GM15510 (cell line): Measurements from ENCODE around the gene KCNIP1.

Experiments
- POLR2A ChIP-seq: IDR thresholded peaks from 3 replicates; pipeline ENCODE4 v1.6.1; 2011; ENCODE audit warnings: borderline replicate concordance; ENCODE audit not compliant: insufficient read length; ENCODE audit errors: extremely low read depth

The KCNIP1 gene

GRCh38 chr5:170579601-170580000 lies 75.8 kb downstream of the KCNIP1 start:
- TF ChIP-seq POLR2A, result no peak

GRCh38 chr5:170581211-170581610 lies 77.4 kb downstream of the KCNIP1 start:
- TF ChIP-seq POLR2A, result no peak

DNA sequence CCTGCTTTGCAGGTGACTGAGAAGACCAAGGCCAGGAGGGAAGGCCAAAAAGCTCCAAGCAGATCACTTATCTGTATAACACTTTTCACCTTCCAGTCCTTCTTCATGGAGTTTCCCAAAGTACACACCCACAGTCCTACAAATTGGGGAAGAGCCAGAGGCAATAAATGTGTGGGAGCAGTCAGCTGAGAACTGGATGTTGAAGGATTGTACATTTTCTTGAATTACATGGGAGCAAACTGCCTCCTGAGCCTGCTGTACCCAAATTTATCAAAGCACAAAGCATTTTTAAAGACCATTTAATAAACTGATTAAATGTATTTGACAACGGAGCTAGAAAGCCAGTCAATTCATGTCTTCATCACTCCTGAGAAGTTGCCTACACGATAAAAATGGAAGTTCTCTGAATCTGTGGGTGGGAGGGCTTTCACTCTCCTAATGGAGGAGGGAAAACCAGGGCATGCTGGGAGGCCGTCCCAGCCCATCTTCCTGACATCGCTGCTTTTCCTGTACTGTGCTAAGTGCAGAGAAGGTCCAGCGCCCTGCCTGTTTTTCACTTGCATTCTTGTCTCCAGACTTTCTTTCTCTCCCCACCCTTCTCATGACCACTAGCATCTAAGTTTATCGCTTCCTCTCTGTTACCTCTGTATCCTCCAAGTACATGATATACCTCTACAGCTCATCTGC lies 79.0 kb downstream of the KCNIP1 start:
- TF ChIP-seq POLR2A, result no peak

DNA sequence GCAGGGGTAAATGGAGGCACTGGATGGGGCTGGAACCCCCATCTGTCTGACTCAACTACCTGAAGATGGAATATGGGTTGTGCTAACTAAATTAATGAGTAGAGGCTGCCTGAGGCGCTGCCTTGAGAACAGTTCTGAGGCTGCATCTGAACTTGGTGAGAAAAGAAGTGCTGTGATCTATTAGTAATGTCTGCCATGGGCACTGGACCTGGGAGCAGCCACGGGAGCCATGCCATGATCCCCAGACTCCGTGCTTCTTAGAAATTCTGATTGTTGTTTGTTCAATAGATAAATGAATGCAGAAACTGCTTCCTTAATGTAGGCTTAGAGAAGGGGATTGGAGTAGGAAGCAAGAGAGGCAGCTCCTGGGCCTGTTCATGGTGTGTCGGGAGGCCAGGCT lies 80.2 kb downstream of the KCNIP1 start:
- no peak for TF ChIP-seq POLR2A

DNA sequence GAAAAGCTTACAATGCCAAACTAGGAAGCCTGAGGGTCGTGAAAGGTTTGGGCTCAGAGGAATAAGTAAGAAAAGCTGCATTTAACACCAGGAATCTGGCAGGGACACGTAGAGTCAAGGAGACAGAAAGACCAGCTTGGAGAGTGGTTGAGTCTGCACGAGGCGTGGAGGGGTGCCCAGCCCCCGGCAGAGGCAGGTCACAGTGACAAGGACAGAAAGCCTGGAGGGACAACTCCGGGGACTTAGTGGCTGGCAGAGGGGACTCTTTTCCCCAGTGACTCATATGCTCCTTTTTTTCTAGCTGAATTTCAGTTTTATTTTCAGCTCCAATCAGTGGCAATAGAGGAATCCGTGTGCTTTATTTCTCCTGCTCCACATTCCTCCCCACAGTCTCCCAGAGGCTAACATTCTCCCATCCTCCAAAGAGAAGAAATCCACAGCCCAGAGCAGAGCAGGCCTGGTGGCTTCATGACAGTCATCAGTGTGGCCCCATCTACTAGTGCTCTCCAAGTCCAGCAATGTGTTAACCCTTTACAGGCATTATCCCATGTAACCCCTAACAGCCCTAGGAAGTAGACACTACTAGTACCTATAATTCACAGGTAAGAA lies 80.7 kb downstream of the KCNIP1 start:
- no peak for TF ChIP-seq POLR2A

GRCh38 chr5:170585273-170585948 lies 81.6 kb downstream of the KCNIP1 start:
- no peak for TF ChIP-seq POLR2A

DNA sequence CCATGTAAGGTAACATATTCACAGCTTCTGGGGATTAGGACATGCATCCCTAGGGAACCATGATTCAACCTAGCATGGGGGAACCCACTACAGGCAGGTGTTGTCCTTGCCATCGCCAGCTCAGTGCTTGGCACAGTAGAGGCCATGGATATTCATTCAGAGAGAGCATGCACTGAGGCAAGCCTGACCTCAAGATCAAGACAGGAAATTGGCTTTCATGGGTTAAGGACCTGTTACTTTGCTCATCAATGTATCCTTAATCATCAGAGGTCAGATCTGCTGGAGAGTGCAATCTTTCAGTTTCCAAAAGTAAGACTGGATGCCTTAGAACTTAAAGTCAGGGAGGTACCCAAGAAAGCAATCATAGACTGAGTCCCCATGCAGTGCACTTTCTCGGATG lies 84.0 kb downstream of the KCNIP1 start:
- no peak for TF ChIP-seq POLR2A

GRCh38 chr5:170589643-170590042 lies 85.8 kb downstream of the KCNIP1 start:
- no peak for TF ChIP-seq POLR2A

DNA sequence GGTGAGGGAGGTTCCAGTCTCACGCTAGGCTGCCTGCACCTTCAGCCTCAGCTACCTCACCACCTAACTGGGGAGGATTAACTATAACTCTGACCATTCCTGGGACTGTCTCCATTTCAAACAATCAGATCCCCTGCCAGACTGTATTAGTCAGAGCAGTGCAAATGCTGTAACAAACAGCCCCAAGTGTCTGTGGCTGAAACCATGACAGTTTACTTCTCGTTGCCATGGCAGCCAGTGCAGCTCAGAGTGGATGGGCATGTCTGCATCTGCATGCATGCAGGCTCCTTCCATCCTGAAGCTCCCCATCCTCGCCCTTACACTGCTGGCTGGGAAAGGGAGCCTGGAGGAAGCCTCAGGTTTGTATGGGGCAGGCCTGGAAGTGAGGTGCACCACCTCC lies 86.7 kb downstream of the KCNIP1 start:
- TF ChIP-seq POLR2A, result no peak

DNA sequence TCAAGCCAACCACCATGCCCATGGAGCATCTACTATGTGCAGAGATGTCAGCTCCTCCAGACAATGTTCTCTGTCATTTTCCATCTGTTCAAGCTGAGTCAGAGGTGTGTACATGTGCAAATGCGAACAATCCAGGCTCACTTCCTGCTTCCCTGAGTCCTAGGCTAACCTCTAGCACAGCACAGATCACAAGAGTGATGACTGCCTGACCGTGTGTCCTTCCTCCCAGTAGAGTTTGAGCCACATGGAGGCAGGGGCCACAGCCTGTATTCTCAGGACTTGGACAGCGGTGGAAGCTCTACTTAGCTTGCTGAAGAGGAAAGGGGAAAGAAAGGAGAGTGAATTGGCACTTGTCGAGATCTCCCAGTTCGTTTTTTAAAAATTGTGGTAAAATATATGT lies 87.2 kb downstream of the KCNIP1 start:
- no peak for TF ChIP-seq POLR2A

DNA sequence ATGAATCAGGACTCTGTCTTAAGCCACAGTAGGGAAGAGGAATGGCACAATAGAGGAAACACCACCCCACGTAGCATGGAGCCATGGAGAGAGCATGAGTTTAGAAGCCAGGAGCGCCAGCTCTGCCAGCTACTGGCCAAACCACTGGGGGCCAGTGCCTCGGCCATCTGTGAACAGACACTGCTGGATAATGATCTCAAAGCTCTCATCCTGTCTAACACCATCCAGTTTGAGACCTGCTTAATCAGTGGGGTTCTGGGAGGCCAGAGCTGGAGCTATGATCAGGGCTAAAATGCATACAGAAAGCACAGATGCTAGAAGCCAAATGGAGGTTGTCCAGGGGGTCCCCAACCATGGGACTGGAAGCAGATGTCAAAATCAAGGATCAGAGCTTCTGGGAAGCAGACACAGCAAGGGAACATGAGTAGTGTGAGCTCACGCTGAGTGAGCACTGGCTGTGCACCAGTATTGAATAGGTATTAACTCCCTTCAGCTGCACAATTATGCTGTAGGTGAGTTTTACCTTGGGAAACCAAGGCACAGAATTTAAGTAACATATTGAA lies 92.7 kb downstream of the KCNIP1 start:
- TF ChIP-seq POLR2A, result no peak

DNA sequence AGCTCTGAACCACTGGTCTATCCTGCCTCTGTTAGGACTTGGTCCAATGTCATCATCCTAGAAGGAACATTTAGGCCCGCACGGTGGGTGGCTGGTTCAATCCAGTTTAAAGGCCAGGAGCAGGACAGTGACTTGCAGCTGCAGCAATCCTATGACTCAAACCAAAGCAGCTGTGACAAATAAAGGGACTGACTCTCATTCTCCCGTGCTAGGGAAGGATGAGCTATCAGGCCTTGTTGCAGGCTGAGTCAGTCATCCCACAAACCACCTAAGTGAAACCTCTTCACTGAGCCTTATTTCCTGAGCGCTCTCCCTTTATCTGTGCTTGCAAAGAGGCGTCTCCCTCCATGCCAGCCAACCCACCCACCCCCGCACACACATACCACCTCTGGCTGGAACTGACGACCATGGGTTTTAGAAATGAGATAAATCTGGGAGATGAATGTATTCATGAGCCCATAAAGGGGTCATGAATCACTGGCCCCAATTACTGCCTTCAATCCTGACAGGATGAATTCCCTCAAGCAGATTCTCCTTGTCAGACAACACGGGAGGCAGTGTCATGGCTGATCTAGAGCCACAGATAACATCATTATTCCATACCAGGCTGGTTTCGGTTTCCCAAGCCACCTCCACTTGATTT lies 93.4 kb downstream of the KCNIP1 start:
- TF ChIP-seq POLR2A, result no peak

DNA sequence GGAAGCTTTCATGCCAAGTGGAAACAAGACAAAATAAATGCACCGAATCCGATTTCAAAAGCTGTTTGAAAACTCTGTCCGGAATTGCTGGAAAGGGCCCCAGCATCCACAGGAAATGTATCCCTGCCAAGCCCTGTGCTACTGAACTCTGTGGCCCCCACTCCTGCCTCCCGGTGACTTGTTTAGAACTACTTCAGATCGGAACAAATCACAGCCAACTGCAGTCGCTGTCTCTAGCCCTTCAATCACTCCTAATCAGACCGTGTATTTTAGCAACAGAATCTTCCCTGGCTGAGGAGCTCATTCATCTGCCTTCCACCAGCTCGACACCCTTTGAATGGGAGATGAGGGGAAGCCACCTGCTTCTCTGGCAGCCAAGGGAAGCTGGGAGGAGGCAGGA lies 94.1 kb downstream of the KCNIP1 start:
- TF ChIP-seq POLR2A, result no peak

DNA sequence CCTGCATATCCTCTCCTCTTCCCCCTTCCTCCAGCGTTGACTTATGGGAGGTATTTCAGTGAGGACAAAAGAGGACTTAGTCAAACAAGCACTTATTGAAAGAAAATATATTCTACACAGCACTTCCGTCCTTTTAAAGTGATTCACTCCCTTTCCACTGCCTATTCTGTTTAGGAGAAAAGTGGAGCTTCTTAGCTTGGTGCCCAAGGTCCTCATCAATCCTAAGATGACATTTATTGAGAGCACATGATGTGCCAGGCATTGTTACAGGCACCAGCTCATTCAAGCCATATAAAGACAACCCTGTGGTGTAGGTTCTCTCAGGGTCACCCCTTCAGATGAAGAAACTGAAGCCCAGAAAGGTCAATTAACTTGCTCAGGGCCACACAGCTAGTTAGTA lies 95.9 kb downstream of the KCNIP1 start:
- no peak for TF ChIP-seq POLR2A

DNA sequence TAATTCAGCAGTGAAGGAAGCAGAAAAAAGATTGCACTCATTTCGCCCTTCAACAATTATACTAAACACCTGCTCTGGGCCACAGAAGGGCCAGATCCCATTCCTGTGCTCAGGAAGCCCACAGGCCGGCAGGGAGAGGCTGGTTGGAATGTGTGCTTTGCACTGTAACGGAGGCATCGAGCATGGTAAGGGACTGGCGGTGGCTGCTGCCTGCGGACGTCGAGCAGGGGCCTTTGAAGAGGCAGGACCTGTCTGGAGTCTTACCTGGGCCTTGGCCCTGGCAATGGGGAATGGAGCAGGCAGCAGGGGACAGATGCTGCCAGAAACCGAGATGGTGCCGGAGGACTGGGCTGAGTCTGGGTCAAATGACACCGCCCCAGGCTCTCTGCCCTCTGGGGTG lies 97.8 kb downstream of the KCNIP1 start:
- TF ChIP-seq POLR2A, result no peak
